HS-5 (cell line): ENCODE data around the gene PLD5.
"Not testable (repeated sequence)": the region's sequence is repeated elsewhere in the genome, so short reads cannot be mapped to it uniquely, and the experiment has no call there.

Experiments
- DNase-seq: peaks from one replicate; pipeline ENCODE4 v3.0.0-alpha.2; 2012; ENCODE audit warnings: low read depth

Gene PLD5

DNA sequence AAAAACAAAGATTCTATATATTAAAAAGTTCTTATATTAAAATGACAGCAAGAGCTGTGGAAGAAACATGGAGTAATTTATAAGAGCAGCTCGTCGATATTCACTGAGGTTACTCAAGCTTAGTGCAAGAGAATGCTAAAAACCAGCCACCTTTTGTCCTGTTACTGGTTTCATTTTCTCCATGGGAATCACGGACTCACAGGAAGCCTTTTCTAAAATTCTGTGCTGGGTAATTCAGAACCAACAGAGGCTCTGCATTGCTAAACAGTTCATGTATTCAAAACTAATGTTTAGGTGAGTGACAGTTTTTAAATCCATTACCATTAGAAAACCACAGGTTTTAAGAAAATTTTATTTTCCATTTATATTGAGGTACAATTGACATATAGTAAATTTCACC, 377.8 kb downstream of the PLD5 start:
- no peak for DNase-seq

DNA sequence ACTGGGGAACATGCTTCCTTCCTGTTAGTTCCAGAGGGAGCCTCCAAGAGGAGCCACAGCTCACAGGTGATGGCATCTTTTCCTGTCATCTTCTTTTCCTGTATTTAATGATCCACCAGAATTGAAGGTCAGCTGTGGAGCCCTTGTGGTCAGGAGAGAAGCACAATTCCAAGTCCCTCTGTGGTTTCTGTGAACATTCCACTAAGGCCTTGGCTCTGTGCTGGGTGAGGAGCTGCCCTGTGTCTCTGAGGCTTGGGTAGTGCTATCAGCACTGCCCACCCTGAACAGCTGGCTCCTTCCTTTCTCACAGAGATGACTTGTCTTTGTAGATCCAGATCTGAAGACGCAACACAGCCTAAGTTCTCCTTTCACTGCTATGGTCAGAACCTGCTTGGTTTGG, 383.7 kb downstream of the PLD5 start:
- DNase-seq: no peak

DNA sequence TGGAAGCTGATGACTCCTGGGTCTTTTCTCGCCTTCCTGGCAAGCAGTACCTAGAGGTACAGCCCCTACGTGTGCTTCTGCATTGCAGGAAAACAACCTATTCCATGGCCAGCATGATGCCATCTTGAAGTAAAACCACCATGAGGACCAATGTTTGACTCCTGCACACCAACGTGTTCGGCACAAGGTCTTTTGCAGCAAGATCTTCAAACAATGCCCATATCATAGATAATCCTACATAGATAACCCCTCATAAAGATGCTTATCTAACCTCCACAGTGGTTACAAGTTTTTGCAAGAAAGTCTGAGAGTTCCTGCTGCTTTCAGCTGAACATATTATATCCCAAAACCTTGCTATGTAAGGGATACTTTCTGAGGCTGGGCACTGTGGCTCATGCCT, 384.5 kb downstream of the PLD5 start:
- no peak for DNase-seq

DNA sequence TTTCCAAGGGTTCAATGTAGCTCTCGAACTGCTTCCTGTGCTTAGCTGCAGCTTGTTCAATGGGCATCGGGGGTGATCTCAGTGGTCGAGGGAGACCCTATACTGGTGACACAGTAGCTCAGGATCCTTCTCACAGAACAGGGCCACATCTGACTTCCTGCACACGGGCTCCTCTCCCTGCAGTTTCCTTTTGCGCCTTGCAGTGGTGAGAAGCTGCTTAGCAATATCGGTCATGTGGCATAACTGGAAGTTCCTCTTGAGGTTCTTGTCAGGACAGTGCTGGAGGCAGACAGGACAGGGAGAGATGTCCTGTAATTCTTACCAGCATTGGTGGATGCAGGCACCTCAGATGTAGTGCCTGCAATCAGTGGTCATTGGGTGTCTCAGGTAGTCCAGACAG, 385.1 kb downstream of the PLD5 start:
- no peak for DNase-seq

DNA sequence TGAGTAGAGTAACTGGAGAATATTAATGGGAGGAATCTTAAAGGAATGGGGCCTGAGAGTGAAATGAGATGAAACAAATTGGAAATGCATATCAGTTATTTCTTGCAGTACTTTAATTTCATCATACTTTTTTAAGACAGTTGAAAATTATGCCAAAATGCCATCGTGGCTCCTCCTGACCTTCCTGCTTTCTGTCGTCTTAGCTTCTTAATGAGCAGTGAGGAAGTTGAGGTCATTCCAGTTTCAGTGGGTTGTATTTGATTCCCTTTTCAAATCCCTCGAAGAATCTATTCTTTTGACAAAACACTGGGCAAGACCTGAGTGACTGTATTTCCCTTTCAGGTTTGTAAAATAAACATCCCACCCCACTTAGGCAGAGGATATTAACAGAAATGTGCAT, 390.7 kb downstream of the PLD5 start:
- no peak for DNase-seq

DNA sequence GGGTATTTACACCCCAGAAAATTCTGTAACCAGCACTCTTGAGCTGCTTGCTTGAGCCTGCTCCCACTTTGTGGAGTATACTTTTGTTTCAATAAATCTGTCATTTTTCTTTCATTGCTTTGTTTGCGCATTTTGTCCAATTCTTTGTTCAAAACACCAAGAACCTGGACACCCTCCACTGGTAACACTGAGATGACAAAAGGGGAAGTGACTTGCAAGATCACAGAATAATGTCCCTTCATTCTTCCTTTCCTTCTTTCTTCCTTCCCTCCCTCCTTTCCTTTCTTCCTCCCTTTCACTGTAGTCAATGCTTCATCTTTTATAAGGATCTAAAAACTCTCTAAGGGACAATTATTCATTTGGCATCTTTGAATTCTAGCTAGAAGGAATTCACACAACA, 391.1 kb downstream of the PLD5 start:
- DNase-seq: no peak

DNA sequence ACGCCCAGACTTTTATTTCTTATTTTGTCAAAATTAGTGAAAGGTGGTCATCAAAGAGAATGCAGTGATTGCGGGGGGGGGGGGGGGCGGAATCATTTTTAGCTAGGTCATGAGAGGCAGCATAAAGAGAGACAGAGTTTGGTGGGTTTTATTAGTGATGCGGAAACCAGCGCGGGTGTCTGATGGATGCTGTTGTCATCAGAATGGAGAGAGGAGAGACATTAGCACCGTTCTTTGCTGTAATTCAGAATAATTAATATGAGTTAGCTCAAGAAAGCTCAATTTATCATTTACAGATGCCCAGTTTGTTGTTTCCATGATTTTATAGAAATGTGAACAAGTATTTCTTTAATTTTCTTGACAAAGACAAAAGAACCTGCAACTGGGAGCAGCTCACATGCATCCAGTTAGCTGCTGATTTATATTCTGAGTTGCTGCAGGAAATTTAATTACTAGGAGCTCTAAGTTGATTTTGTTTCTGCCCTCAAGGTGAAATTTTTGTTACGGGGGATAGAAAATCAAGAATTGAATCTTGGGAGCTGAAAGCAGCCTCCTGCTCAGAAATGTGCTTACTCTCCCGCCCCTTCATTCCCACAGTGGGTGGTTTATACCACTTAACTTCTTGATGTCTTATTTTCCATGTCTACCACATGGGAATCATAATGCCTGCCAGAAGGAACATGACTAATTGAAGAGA, 392.2 kb downstream of the PLD5 start:
- DNase-seq: no peak

DNA sequence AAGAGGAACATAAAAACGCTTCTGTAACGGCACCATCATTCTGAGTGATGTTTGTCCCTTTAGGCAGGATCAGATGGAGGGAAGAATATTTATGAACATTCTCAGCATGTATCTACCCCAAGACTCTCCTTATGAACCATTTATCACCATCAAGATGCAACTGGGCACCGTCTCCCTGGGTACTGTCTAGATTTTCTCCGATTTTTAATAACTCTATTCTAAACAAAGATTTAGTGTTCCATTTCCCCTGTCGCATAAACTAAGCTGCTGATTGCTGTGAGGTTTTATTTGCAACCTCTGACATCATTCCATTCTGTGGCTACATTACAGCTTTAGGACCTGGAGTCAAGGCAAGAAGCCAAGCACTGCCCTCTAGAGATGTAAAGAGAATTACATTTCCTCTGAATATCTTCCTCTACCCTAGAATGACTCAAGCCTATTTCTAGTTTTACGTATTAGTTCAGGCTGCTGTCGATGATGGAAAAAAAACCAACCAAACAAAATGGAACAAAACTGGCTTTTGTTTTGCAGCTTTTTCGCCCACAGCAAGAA, 395.5 kb downstream of the PLD5 start:
- no peak for DNase-seq

DNA sequence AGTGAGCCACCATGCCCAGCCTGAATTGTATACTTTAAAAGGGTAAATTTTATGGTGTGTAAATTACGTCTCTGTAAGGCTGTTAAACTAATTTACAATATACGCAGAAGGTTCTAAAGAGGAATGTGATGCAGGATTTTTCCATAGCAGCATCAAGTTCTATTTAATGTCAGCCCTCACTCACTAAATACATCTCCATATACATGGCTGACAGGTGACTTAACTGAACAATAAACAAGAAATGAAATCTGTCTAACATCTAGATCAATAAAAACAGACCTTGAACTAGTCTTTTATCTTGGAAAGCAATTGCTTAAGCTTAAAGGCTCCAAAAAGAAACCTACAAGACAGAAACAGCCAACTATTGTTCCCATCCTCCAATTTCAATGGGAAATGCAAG, 404.1 kb downstream of the PLD5 start:
- no peak for DNase-seq

DNA sequence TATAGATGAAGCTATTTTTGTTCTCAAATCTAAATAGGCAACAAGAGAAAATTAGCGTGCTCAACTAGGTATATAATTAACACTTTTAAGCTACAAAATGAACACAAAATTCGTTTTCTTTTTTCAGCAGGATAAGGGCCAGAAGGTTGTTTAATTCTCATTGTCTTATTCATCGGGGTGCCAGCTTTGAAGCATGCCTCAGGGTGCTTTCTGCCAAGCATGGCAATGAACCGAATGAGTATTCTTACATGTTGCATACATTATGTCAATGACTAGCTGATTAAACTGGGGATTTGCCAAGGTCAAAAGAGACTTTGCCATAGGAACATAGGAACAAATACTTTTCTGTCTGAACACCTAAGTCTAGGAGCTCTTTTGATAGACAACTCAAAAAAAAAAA, 423.6 kb downstream of the PLD5 start:
- no peak for DNase-seq

DNA sequence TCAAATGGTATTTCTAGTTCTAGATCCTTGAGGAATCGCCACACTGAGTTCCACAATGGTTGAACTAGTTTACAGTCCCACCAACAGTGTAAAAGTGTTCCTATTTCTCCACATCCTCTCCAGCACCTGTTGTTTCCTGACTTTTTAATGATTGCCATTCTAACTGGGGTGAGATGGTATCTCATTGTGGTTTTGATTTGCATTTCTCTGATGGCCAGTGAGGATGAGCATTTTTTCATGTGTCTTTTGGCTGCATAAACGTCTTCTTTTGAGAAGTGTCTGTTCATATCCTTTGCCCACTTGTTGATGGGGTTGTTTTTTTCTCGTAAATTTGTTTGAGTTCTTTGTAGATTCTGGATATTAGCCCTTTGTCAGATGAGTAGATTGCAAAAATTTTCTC, 427.2 kb downstream of the PLD5 start:
- DNase-seq: not testable (repeated sequence)

DNA sequence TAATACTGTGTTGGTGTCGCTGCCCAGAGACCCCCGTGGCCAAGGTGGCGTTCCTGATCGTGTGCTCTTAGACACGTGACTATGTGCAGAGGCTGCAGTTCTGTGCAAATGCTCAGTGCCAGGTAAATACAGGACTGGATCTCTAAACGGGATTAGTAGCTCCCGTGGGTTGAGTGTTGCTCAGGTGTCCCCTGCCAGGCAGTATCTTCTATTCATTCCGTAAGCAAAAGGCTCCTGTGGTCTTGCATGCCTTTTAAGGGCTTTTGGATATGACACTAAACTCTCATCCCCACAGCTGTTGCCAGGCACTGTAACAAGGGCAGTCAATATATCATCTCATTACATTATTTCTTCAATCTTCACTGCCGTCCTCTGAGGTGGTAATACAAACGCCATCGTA, 431.4 kb downstream of the PLD5 start:
- DNase-seq: no peak

DNA sequence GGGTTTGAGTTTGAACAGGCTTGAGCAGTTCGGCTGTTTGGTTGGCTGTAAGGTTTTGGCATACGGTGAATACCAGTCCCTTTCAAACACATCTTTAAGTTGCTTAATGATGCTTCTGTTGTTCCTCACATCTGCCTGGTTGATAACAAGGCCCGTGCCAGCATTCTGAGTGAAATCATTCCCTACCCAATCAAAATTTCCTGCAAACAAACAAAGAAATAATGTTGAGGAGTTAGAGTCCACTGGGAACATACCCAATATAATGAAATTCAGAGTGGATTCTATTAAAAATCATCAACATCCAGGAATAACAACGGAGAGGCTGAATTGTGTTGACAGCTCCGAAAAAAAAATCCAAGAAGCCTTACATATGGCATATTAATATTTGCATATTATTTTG, 434.6 kb downstream of the PLD5 start:
- DNase-seq: no peak

DNA sequence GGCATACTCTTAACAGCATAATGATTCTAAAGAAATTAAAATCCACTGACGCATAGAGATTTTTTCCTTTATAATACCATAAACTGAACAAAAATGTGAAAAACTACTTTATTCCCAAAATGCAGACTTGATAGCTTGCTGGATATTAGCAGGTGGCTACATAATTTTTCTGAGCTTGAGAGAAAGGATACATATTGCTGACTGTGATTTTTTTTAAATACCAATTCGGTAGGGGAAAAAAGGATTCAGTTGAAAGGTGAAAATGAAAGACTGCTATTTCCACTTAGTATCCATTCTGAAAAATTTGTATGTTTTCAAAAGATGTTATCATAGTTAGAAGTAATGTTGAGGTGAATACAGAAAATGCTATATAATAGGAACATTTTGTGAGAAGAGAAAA, 435.6 kb downstream of the PLD5 start:
- DNase-seq: no peak

DNA sequence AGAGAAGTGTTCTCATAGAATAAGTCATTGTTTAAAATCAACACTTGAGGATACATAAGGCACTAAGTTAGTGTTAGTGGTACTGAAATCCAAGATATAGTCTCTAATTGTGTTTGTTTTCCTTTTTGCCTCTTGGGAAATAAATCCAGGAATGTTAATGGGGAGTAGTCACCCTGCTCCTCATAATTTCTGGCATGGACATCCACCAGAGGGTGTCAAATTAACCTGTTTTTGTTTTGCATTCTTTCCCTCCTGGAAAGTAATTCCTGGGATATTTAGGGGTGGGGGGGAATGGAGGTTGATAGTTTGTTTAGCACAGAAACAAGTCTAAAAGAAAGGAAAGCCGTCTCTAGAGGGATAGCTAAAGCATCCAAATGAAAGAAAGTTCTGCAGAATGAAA, 437.8 kb downstream of the PLD5 start:
- no peak for DNase-seq

DNA sequence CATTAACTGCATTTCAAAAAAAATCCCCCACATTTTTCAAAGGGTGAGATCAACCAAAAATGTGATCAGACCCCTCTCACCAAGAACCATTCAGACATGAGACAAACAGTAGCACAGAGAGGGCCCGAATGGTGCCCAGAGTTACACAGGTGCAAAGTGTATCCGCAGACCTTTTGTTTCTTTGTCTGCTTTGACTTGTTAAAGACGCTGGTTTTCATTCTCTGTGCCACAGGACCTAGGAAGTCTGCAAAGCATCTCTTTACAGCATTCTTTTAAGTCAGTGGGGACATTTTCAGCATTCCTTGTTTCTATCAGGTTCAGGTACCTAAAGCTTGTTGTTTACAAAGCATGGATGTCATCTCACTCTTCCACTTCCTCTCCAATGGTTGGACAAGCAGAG, 438.4 kb downstream of the PLD5 start:
- no peak for DNase-seq

DNA sequence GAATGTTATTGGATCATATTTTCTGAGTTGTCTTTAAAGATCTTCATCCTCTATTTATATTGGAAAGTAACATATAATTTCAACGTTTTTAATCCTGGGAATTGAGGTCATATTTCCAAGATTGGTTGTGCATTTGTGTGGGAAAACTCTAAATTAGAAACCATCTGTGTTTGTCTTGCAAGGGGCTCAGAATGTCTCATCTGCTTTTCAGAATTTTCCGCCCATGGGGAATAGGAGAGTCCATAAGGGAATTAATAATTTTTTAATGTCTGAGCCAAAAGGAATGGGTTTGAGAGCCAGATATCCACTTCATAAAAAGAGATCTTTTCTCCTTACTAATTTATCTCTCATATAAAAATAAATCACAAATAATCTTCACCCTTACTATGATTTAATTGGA, 440.8 kb downstream of the PLD5 start:
- no peak for DNase-seq

DNA sequence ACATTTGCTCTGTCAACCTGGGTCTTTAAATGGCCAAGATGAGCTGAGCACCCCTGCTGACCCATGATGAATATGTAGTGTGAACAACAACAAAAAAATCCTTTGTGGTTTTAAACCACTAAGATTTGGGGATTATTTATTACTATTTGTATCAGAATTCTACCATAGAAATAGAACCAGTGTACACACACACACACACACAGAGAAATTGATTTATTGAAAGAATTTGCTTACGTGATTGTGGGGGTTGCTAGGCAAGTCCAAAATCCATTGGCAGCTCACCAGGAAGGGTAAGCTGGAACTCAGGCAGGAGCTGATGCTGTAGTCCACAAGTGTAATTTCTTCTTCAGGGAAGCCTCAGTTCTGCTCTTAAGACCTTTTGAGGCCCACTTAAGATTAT, 443.1 kb downstream of the PLD5 start:
- no peak for DNase-seq

DNA sequence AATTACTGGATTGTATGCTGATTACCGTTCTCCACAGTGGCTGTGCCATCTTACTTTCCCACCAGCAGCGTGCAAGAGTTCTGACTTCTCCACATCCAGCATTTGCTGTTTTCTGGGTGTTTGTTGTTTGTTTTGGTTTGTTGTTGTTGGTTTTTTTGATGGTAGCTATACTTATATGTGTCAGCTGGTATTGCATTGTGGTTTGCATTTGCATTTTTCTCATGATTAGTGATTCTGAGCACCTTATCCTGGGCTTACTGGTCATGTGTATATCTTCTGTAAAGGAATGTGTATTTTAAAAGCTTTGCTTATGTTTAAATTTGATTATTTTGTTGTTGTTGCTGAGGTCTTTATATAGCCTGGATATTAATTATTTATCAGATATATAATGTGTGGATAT, 458.7 kb downstream of the PLD5 start:
- no peak for DNase-seq

DNA sequence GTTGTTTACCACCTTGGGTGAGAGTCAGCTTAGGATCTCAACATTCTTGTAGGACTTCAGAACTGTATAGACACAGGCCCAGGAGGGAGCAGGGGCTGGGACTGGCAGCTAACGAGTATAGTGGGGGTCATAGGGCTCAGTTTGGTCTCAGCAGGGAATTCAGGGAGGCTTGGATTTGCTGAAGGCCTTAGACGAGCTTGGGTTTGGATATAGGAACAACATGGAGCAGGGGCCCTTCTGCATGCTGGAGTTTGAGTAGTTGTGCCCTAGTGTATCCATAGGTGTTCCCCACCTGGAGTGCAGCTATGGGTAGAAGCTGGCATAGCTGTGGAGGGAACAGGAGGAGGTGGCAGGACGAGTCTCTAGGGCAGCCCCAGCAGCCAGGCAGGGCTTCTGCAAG, 462.2 kb downstream of the PLD5 start:
- DNase-seq: no peak

DNA sequence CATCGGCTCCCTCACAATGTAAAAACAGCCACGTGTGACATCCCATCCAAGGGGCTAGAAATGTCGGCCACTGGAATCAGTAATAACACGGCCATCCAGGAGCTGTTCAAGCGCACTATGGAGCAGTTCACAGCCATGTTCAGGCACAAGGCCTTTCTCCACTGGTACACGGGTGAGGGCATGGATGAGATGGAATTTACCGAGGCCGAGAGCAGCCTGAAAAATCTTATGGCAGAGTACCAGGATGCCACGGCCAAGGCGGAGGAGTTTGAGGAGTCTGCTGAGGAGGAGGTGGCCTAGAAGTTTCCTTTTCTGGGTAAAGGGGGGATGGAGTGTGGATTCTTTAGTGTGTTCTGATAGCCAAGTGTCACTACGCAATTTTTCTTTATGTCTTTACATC, 464.5 kb downstream of the PLD5 start:
- DNase-seq: no peak

DNA sequence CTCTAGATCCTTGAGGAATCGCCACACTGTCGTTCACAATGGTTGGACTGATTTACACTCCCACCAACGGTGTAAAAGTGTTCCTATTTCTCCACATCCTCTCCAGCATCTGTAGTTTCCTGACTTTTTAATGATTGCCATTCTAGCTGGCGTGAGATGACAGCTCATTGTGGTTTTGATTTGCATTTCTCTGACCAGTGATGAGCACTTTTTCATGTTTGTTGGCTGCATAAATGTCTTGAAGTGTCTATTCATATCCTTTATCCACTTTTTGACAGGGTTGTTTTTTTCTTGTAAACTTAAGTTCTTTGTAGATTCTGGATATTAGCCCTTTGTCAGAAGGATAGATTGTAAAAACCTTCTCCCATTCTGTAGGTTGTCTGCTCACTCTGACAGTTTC, 465.9 kb downstream of the PLD5 start:
- DNase-seq: not testable (repeated sequence)

DNA sequence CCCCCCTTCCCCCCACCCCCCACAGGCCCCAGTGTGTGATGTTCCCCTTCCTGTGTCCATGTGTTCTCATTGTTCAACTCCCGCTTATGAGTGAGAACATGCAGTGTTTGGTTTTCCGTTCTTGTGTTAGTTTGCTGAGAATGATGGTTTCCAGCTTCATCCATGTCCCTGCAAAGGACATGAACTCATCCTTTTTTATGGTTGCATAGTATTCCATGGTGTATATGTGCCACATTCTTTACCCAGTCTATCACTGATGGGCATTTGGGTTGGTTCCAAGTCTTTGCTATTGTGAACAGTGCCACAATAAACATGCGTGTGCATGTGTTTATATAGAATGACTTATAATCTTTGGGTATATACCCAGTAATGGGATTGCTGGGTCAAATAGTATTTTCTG, 466.3 kb downstream of the PLD5 start:
- not testable (repeated sequence) for DNase-seq

DNA sequence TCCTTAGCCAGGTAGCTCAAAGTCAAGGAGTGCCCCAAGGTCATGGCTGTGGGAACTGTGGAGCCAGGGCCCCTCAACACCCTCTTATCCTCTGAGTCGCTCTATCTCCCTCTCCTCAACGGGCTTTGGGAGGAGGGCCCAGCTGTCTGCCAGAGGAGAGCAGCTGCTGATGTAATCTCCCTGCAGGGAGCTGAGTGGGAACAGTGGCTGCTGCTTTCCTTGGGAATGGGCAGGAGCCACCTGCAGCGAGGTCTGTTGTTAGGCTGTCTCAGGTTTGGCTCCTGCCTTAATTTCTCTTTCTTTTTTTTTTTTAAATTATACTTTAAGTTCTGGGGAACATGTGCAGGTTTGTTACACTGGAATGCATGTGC, 466.8 kb downstream of the PLD5 start:
- DNase-seq: no peak
